SK-N-SH (cell line): ENCODE results near the gene C16orf87. TPM values are rescaled to one million over a fixed set of nuclear protein-coding genes. Genes with fewer than 3 reads are reported as not detected.

Experiments used
- CTCF ChIA-PET: fragments of 300-600, 350-600 bp; formaldehyde crosslinking; extraction: SDS; loops from one replicate; lab custom pipeline; 2021; lab: Yijun Ruan, JAX
- POLR2A ChIA-PET: fragments of 350-600 bp; sonication (Branson Sonifier 250); formaldehyde crosslinking; extraction: SDS; loops from one replicate; lab custom pipeline; 2020; ENCODE audit warnings: antibody characterized with exemption, inconsistent platforms; lab: Yijun Ruan, JAX
- DNase-seq: peaks from one replicate; pipeline ENCODE4 v3.0.0; 2012
- H2AFZ ChIP-seq: fragments of 200-600 bp; sonication (generic); 2 replicates; pipeline ENCODE4 v1.8.1; 2016; ENCODE audit warnings: antibody characterized with exemption, mild to moderate bottlenecking, low read depth
- H3F3A ChIP-seq: fragments of 200-600 bp; sonication (generic); replicated peaks from 2 replicates; pipeline ENCODE3; 2016; ENCODE audit warnings: antibody characterized with exemption, mild to moderate bottlenecking; ENCODE audit not compliant: insufficient read depth
- H3K27ac ChIP-seq, 2 experiments: fragments of 200-500 bp in 1 of 2; fragments of 200-600 bp in 1 of 2; sonication (Bioruptor generic) in 1 of 2; sonication (generic), shearing (Covaris generic) in 1 of 2; 2 replicates each; pipeline versions ENCODE4 v1.5.1 to v1.6.1; 2014 to 2016; ENCODE audit warnings: low read depth in 2 of 2, inconsistent platforms in 1 of 2, low read length in 1 of 2, mild to moderate bottlenecking in 1 of 2, mixed read lengths in 1 of 2
- H3K27me3 ChIP-seq: fragments of 200-600 bp; sonication (generic), shearing (Covaris generic); 2 replicates; pipeline ENCODE4 v1.6.1; 2016; ENCODE audit warnings: mixed run types; ENCODE audit not compliant: insufficient read depth
- H3K36me3 ChIP-seq, 2 experiments: fragments of 200-500 bp in 1 of 2; fragments of 200-600 bp in 1 of 2; sonication (Bioruptor generic) in 1 of 2; sonication (generic) in 1 of 2; replicated peaks in 1 of 2; 2 replicates each; pipeline versions ENCODE3 to v1.5.1; 2014 to 2016; ENCODE audit warnings: low read length in 1 of 2, mild to moderate bottlenecking in 1 of 2; ENCODE audit not compliant: insufficient read depth in 2 of 2, control insufficient read depth in 1 of 2
- H3K4me1 ChIP-seq, 2 experiments: fragments of 200-500 bp in 1 of 2; fragments of 200-600 bp in 1 of 2; sonication (Bioruptor generic) in 1 of 2; sonication (generic), shearing (Covaris generic) in 1 of 2; 2 replicates each; pipeline versions ENCODE4 v1.5.1 to v1.6.1; 2014 to 2016; ENCODE audit warnings: low read depth in 1 of 2, low read length in 1 of 2, mixed run types in 1 of 2; ENCODE audit not compliant: insufficient read depth in 2 of 2, control insufficient read depth in 1 of 2
- H3K4me2 ChIP-seq: fragments of 200-600 bp; sonication (generic), shearing (Covaris generic); 2 replicates; pipeline ENCODE4 v1.6.1; 2017; ENCODE audit warnings: mixed run types
- H3K4me3 ChIP-seq, 2 experiments: fragments of 200-500 bp in 1 of 2; fragments of 200-600 bp in 1 of 2; sonication (Bioruptor generic) in 1 of 2; sonication (generic), shearing (Covaris generic) in 1 of 2; 2 replicates each; pipeline versions ENCODE4 v1.5.1 to v1.8.1; 2014 to 2016; ENCODE audit warnings: low read depth in 2 of 2, inconsistent platforms in 1 of 2, low read length in 1 of 2, mild to moderate bottlenecking in 1 of 2, mixed read lengths in 1 of 2, moderate library complexity in 1 of 2
- H3K79me2 ChIP-seq: fragments of 200-600 bp; sonication (generic); 2 replicates; pipeline ENCODE4 v1.8.1; 2017; ENCODE audit warnings: mild to moderate bottlenecking; ENCODE audit not compliant: insufficient read depth
- H3K9ac ChIP-seq: fragments of 200-600 bp; sonication (generic); 2 replicates; pipeline ENCODE4 v1.6.1; 2017; ENCODE audit warnings: mixed run types
- H3K9me2 ChIP-seq: fragments of 200-600 bp; sonication (generic); 2 replicates; pipeline ENCODE4 v1.6.1; 2017; ENCODE audit warnings: mixed run types
- H3K9me3 ChIP-seq: fragments of 200-600 bp; sonication (generic); 2 replicates; pipeline ENCODE4 v1.6.1; 2017; ENCODE audit warnings: mixed run types, mild to moderate bottlenecking, moderate library complexity
- H4K20me1 ChIP-seq: fragments of 200-600 bp; sonication (generic); 2 replicates; pipeline ENCODE4 v1.6.1; 2017; ENCODE audit warnings: mild to moderate bottlenecking, mixed run types; ENCODE audit not compliant: insufficient read depth
- CHD2 ChIP-seq: fragments of 150-350 bp; IDR thresholded peaks from 2 replicates; pipeline ENCODE4 v1.6.1; 2018; ENCODE audit warnings: low read length; ENCODE audit not compliant: partially characterized antibody
- EP300 ChIP-seq, 2 experiments: IDR thresholded peaks; 2 replicates each; pipeline versions ENCODE4 v1.4.0 to v1.6.1; 2012; ENCODE audit warnings: borderline replicate concordance in 1 of 2, low read depth in 1 of 2, low read length in 1 of 2
- EZH2phosphoT487 ChIP-seq: fragments of 200-600 bp; sonication (generic); IDR thresholded peaks from 2 replicates; pipeline ENCODE4 v1.6.1; 2017; ENCODE audit warnings: low read depth, mixed run types, mild to moderate bottlenecking, antibody characterized with exemption, moderate library complexity, borderline replicate concordance
- FOXJ3 ChIP-seq: sonication (generic); formaldehyde crosslinking; IDR thresholded peaks from 2 replicates; pipeline ENCODE4 v1.5.1; 2020; ENCODE audit warnings: mild to moderate bottlenecking, missing genetic modification reagents
- FOXM1 ChIP-seq: IDR thresholded peaks from 2 replicates; pipeline ENCODE4 v1.4.0; 2012; ENCODE audit warnings: low read depth, mild to moderate bottlenecking
- MEF2A ChIP-seq: IDR thresholded peaks from 2 replicates; pipeline ENCODE4 v1.4.0; 2012; ENCODE audit warnings: low read depth, borderline replicate concordance
- MXI1 ChIP-seq: IDR thresholded peaks from 2 replicates; pipeline ENCODE4 v1.6.1; 2012; ENCODE audit warnings: mild to moderate bottlenecking, low read depth, low read length, improper control_type of control experiment
- NRF1 ChIP-seq: IDR thresholded peaks from 2 replicates; pipeline ENCODE4 v1.6.1; 2012; ENCODE audit warnings: low read depth, mild to moderate bottlenecking, low read length
- POLR2AphosphoS5 ChIP-seq: IDR thresholded peaks from 2 replicates; pipeline ENCODE4 v1.6.1; 2012; ENCODE audit warnings: low read depth, low read length
- SMC3 ChIP-seq: IDR thresholded peaks from 2 replicates; pipeline ENCODE4 v1.6.1; 2012; ENCODE audit warnings: low read depth, low read length, improper control_type of control experiment
- TAF1 ChIP-seq: IDR thresholded peaks from 2 replicates; pipeline ENCODE4 v1.6.1; 2012; ENCODE audit warnings: low read depth, mild to moderate bottlenecking, low read length, moderate library complexity, borderline replicate concordance
- TCF12 ChIP-seq: IDR thresholded peaks from 2 replicates; pipeline ENCODE4 v1.4.0; 2012
- WGBS: methylation state at CpG from one replicate; pipeline ENCODE4 v1.1.6; 2017; ENCODE audit warnings: low lambda C conversion rate; 5-methylcytosine and 5-hydroxymethylcytosine counted together
- polyA plus RNA-seq, 3 experiments: library from polyadenylated mRNA; depleted of rRNA; stranded (reverse); fragments of >200 nt; gene quantifications; 2 replicates each; pipeline ENCODE4 v1.2.3, GENCODE V29; 2012
- TF ChIP-seq, protein P1 (sequence below): fragments of 150-350 bp; IDR thresholded peaks from 2 replicates; pipeline ENCODE4 v1.6.1; 2017; ENCODE audit warnings: antibody characterized with exemption, low read length, low read depth, borderline replicate concordance
- TF ChIP-seq, protein P2 (sequence below): IDR thresholded peaks from 2 replicates; pipeline ENCODE4 v1.4.0; 2012; ENCODE audit warnings: low read depth, borderline replicate concordance
- TF ChIP-seq, protein P3 (sequence below): IDR thresholded peaks from 2 replicates; pipeline ENCODE4; 2012

The C16orf87 gene
- polyA plus RNA-seq, 1 of the 3 experiments (the other 2 are of a cell fraction) = 3.5 TPM

DNA sequence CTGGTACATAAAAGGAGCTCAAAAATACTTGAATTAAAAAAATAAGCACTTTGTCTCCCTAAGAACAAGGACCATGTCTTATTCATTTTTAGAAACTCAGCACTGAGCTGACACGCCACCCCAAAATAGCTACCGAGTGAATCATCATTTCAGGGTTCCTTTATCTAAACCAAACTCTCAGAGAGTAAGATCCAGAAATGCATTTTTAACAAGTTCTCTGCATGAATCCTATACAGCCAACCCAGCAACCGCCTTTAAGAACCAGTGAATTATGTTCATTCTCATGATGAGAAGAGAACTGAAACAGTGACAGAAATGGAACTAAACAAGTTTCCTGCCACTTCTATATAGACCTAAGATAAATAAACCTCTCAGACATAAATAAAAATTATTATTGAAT lies 8.7 kb downstream of the C16orf87 start:
- Histone ChIP-seq H3K36me3 (peaks cover 4 to 15% of the 10 kb centered on the region in 2 experiments), H4K20me1 (no peaks in the 10 kb centered on the region), H3K4me2 (0 out of 2 replicates have a peak overlapping the region, but pooled peaks have one; percentile 1), H3K27ac (no peak overlapping the region), H3K27me3 (no peaks in the 10 kb centered on the region), H3K9ac (no peak overlapping the region), H3K79me2 (peaks cover 67% of the 10 kb centered on the region), H2AFZ (no peak overlapping the region), H3K4me3 (no peak overlapping the region), H3K9me3 (no peaks in the 10 kb centered on the region), H3K4me1 (peaks cover 0 to 6% of the 10 kb centered on the region in 2 experiments; a peak in 2 of 4 replicates), H3K9me2 (no peaks in the 10 kb centered on the region)
- WGBS = 91% methylated on average over 3 of the region's 3 CpGs
- DNase-seq = no peak
- ChIA-PET POLR2A (no interaction called here), CTCF (interaction anchor here (1.8 kb wide), 1 partner anchor 148 kb away, joined by 5 read pairs; no protein-coding TSS in a partner anchor)
- no peak for TF ChIP-seq FOXM1
- no peak for TF ChIP-seq TCF12
- TF ChIP-seq POLR2AphosphoS5 = no peak
- no peak for TF ChIP-seq SMC3
- no peak for TF ChIP-seq MXI1
- no peak for TF ChIP-seq TAF1
- TF ChIP-seq, protein P1, sequence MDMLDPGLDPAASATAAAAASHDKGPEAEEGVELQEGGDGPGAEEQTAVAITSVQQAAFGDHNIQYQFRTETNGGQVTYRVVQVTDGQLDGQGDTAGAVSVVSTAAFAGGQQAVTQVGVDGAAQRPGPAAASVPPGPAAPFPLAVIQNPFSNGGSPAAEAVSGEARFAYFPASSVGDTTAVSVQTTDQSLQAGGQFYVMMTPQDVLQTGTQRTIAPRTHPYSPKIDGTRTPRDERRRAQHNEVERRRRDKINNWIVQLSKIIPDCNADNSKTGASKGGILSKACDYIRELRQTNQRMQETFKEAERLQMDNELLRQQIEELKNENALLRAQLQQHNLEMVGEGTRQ = no peak
- TF ChIP-seq EP300 (IDR thresholded peaks at IDR 0.05; ENCODE audit: borderline replicate concordance in 1 of 2, low read depth in 1 of 2, low read length in 1 of 2) = no peak
- TF ChIP-seq EZH2phosphoT487 = no peak
- TF ChIP-seq MEF2A = no peak
- no peak for TF ChIP-seq FOXJ3 (CRISPR knock-in tag)
- TF ChIP-seq, protein P2, sequence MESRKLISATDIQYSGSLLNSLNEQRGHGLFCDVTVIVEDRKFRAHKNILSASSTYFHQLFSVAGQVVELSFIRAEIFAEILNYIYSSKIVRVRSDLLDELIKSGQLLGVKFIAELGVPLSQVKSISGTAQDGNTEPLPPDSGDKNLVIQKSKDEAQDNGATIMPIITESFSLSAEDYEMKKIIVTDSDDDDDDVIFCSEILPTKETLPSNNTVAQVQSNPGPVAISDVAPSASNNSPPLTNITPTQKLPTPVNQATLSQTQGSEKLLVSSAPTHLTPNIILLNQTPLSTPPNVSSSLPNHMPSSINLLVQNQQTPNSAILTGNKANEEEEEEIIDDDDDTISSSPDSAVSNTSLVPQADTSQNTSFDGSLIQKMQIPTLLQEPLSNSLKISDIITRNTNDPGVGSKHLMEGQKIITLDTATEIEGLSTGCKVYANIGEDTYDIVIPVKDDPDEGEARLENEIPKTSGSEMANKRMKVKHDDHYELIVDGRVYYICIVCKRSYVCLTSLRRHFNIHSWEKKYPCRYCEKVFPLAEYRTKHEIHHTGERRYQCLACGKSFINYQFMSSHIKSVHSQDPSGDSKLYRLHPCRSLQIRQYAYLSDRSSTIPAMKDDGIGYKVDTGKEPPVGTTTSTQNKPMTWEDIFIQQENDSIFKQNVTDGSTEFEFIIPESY = no peak
- TF ChIP-seq CHD2 = no peak
- no peak for TF ChIP-seq NRF1
- TF ChIP-seq, protein P3, sequence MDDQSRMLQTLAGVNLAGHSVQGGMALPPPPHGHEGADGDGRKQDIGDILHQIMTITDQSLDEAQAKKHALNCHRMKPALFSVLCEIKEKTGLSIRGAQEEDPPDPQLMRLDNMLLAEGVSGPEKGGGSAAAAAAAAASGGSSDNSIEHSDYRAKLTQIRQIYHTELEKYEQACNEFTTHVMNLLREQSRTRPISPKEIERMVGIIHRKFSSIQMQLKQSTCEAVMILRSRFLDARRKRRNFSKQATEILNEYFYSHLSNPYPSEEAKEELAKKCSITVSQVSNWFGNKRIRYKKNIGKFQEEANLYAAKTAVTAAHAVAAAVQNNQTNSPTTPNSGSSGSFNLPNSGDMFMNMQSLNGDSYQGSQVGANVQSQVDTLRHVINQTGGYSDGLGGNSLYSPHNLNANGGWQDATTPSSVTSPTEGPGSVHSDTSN = no peak
- TF ChIP-seq, all 33 proteins: peak for 0
- H3F3A ChIP-seq = peaks cover 5% of the 10 kb centered on the region
